GM23338 (cell line): ENCODE measurements around the gene TAOK1.

ENCODE experiments used
- CREB1 ChIP-seq: fragments of 250-450 bp; sonication (Bioruptor Pico); IDR thresholded peaks from 2 replicates; pipeline ENCODE4 v1.5.0; 2020; ENCODE audit warnings: low read depth, mild to moderate bottlenecking, moderate library complexity
- CTCF ChIP-seq, 2 experiments: fragments of 200-600 bp in 1 of 2; sonication (generic) in 1 of 2; conservative IDR thresholded peaks; 2 replicates each; pipeline versions ENCODE4 v1.5.1 to v1.6.1; 2016 to 2017; ENCODE audit warnings: antibody characterized with exemption in 2 of 2, low read depth in 2 of 2, mild to moderate bottlenecking in 2 of 2, moderate library complexity in 1 of 2
- ETS1 ChIP-seq: IDR thresholded peaks from 2 replicates; pipeline ENCODE4 v1.6.1; 2016; ENCODE audit warnings: antibody characterized with exemption
- EZH2 ChIP-seq: fragments of 200-600 bp; sonication (generic); IDR thresholded peaks from one replicate; pipeline ENCODE4 v1.8.0; 2017; ENCODE audit warnings: antibody characterized with exemption, mild to moderate bottlenecking, low read depth; ENCODE audit not compliant: unreplicated experiment
- EZH2phosphoT487 ChIP-seq: fragments of 200-600 bp; sonication (generic); IDR thresholded peaks from one replicate; pipeline ENCODE4 v1.8.1; 2018; ENCODE audit warnings: antibody characterized with exemption; ENCODE audit not compliant: unreplicated experiment
- JUNB ChIP-seq: IDR thresholded peaks from one replicate; pipeline ENCODE4 v1.6.1; 2016; ENCODE audit warnings: antibody characterized with exemption; ENCODE audit not compliant: unreplicated experiment
- NANOG ChIP-seq: IDR thresholded peaks from 2 replicates; pipeline ENCODE4 v1.6.1; 2016; ENCODE audit warnings: antibody characterized with exemption, borderline replicate concordance
- POLR2AphosphoS5 ChIP-seq: IDR thresholded peaks from 2 replicates; pipeline ENCODE4 v1.6.1; 2016; ENCODE audit warnings: antibody characterized with exemption, low read depth
- REST ChIP-seq: IDR thresholded peaks from one replicate; pipeline ENCODE4 v1.6.1; 2018; ENCODE audit warnings: antibody characterized with exemption; ENCODE audit not compliant: unreplicated experiment
- STAT1 ChIP-seq: IDR thresholded peaks from one replicate; pipeline ENCODE4 v1.6.1; 2016; ENCODE audit warnings: antibody characterized with exemption; ENCODE audit not compliant: unreplicated experiment
- ZNF114 ChIP-seq: fragments of 250-450 bp; sonication (Bioruptor Pico); IDR thresholded peaks from 2 replicates; pipeline ENCODE4 v1.5.0; 2020; ENCODE audit warnings: mild to moderate bottlenecking, moderate library complexity
- ZNF331 ChIP-seq: fragments of 250-450 bp; sonication (Bioruptor Pico); IDR thresholded peaks from 2 replicates; pipeline ENCODE4 v1.5.0; 2020; ENCODE audit warnings: low read depth, mild to moderate bottlenecking, moderate library complexity
- ZNF462 ChIP-seq: fragments of 250-450 bp; sonication (Bioruptor Pico); IDR thresholded peaks from 2 replicates; pipeline ENCODE4 v1.5.0; 2020; ENCODE audit warnings: mild to moderate bottlenecking, moderate library complexity

- no peak for TF ChIP-seq CTCF (conservative IDR thresholded peaks at IDR 0.05; ENCODE audit: low read depth in 2 of 2)
- TF ChIP-seq EZH2phosphoT487: no peak
- TF ChIP-seq NANOG: no peak
- TF ChIP-seq POLR2AphosphoS5: no peak
- no peak for TF ChIP-seq REST
- TF ChIP-seq EZH2: no peak
- no peak for TF ChIP-seq ETS1
- TF ChIP-seq CREB1 (CRISPR knock-in tag): no peak
- TF ChIP-seq ZNF462 (CRISPR knock-in tag): no peak
- TF ChIP-seq ZNF114 (CRISPR knock-in tag): no peak
- TF ChIP-seq JUNB: no peak
- TF ChIP-seq ZNF331 (CRISPR knock-in tag): no peak
- TF ChIP-seq STAT1: no peak
Measured at GRCh38 chr17:29368161-29368560, 22.0 kb upstream of the TAOK1 start.
